WTC11 (cell line): ENCODE measurements around the gene HOXB6. TPM values are rescaled to one million over a fixed set of nuclear protein-coding genes. Genes with fewer than 3 reads are reported as not detected.

Experiments used
- ATAC-seq: fragments of 200-7000 bp; cut with Tn5 transposase; 2 replicates; pipeline ENCODE4 v1.10.0; 2021; ENCODE audit warnings: mild to moderate bottlenecking, moderate library complexity
- CTCF ChIA-PET: fragments of 300-600 bp; sonication (Branson Sonifier 250); formaldehyde crosslinking; loops from one replicate; lab custom pipeline; 2021; ENCODE audit warnings: antibody characterized with exemption; lab: Charles Lee
- POLR2A ChIA-PET: fragments of 350-600 bp; sonication (Branson Sonifier 250); formaldehyde crosslinking; loops from one replicate; lab custom pipeline; 2021; ENCODE audit warnings: antibody characterized with exemption; lab: Charles Lee
- DNase-seq: peaks from one replicate; pipeline ENCODE4 v3.0.0; 2021; ENCODE audit warnings: low spot score
- H3K27ac Mint-ChIP-seq: 2 replicates; pipeline ENCODE4 v1.8.0; 2021; ENCODE audit warnings: mixed read lengths
- H3K27me3 Mint-ChIP-seq: 2 replicates; pipeline ENCODE4 v1.8.0; 2021; ENCODE audit warnings: low read depth, mild to moderate bottlenecking, moderate library complexity, mixed read lengths
- H3K36me3 Mint-ChIP-seq: 2 replicates; pipeline ENCODE4 v1.8.0; 2021; ENCODE audit warnings: mixed read lengths
- H3K4me1 Mint-ChIP-seq: 2 replicates; pipeline ENCODE4 v1.8.0; 2022; ENCODE audit warnings: mixed read lengths
- H3K4me3 Mint-ChIP-seq: 2 replicates; pipeline ENCODE4 v1.8.0; 2021; ENCODE audit warnings: mild to moderate bottlenecking, moderate library complexity, mixed read lengths
- H3K9me3 Mint-ChIP-seq: 2 replicates; pipeline ENCODE4 v1.8.0; 2021; ENCODE audit warnings: mixed read lengths
- ATF1 ChIP-seq: sonication (generic); formaldehyde crosslinking; IDR thresholded peaks from 2 replicates; pipeline ENCODE4 v1.8.1; 2023; ENCODE audit warnings: mild to moderate bottlenecking, moderate library complexity, missing genetic modification reagents
- ETV6 ChIP-seq: sonication (generic); formaldehyde crosslinking; IDR thresholded peaks from 2 replicates; pipeline ENCODE4 v1.8.1; 2022; ENCODE audit warnings: mild to moderate bottlenecking, missing genetic modification reagents
- NFYB ChIP-seq: sonication (generic); formaldehyde crosslinking; conservative IDR thresholded peaks from 2 replicates; pipeline ENCODE4 v1.8.0; 2022; ENCODE audit warnings: low read depth, missing genetic modification reagents
- PRRX2 ChIP-seq: fragments of 250-450 bp; sonication (Bioruptor Pico); IDR thresholded peaks from 2 replicates; pipeline ENCODE4 v1.8.0; 2021; ENCODE audit warnings: mild to moderate bottlenecking
- SOX15 ChIP-seq: fragments of 250-450 bp; sonication (Bioruptor Pico); IDR thresholded peaks from 2 replicates; pipeline ENCODE4 v1.9.0; 2021; ENCODE audit warnings: mild to moderate bottlenecking
- SP1 ChIP-seq: sonication (generic); formaldehyde crosslinking; conservative IDR thresholded peaks from 2 replicates; pipeline ENCODE4 v1.8.1; 2022; ENCODE audit warnings: missing genetic modification reagents
- ZNF121 ChIP-seq: sonication (generic); formaldehyde crosslinking; IDR thresholded peaks from 2 replicates; pipeline ENCODE4 v1.8.0; 2023; ENCODE audit warnings: missing genetic modification reagents
- total RNA-seq: library from RNA; stranded (reverse); gene quantifications from 3 replicates; pipeline ENCODE4 v1.2.3, GENCODE V29; 2021
- TF ChIP-seq, protein P1 (sequence below): sonication (generic); formaldehyde crosslinking; IDR thresholded peaks from 2 replicates; pipeline ENCODE4 v1.8.0; 2022; ENCODE audit warnings: mild to moderate bottlenecking, missing genetic modification reagents
- TF ChIP-seq, protein P2 (sequence below): sonication (generic); formaldehyde crosslinking; IDR thresholded peaks from 2 replicates; pipeline ENCODE4 v1.8.0; 2022; ENCODE audit warnings: mild to moderate bottlenecking, missing genetic modification reagents
- TF ChIP-seq, protein P3 (sequence below): fragments of 200-600 bp; IDR thresholded peaks from 2 replicates; pipeline ENCODE4 v1.8.0; 2022; ENCODE audit warnings: antibody characterized with exemption
- TF ChIP-seq, protein P4 (sequence below): sonication (generic); formaldehyde crosslinking; IDR thresholded peaks from 2 replicates; pipeline ENCODE4 v1.8.0; 2023; ENCODE audit warnings: missing genetic modification reagents, mild to moderate bottlenecking, borderline replicate concordance
- TF ChIP-seq, protein P5 (sequence below): fragments of 250-450 bp; sonication (Bioruptor Pico); IDR thresholded peaks from 2 replicates; pipeline ENCODE4 v1.9.0; 2021; ENCODE audit warnings: moderate library complexity, mild to moderate bottlenecking, inconsistent platforms, borderline replicate concordance

Gene HOXB6
- total RNA-seq, 1 experiment from 2014 or later = not detected

DNA sequence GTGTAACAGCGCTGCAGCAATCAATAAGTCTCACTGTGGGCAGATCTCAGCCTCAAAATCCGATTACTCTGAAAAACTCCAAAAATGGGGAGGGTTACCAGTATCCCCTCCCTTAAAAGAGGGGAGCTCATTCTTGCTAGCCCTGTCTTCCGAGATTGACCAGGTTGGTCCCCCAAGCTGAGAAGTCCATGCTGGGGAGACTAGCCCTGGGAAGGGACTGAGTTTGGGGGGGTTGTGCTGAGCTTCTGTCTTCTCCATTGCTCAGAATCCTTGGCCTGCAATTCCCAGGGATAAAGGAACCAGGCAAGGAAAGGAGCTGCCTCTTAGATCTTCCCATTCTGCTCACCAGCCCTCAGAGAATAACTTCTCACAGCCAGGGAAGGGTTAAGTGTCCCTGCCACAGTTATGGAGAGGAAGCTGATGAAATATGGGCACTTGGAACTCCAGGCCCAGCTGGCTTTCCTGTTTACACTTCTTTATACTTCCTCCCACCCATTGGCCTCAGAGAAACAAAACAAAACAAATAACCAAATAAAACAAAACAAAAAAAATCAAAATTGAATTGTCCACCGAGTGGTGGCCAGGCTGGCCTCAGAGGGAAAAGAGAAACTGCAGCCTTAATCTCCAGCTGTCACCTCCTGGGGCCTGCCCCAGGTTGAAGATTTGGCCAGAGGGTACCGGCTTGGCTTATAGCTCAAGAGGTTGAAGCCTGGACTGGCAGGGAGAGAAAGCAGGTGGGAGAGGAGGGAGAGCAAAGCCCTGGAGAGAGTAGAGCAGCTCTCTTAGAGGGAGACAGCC, 17.3 kb downstream of the HOXB6 start:
- H3K27ac Mint-ChIP-seq = no peak overlapping the region
- ATAC-seq = no peak
- no peaks in the 10 kb centered on the region for H3K9me3 Mint-ChIP-seq
- H3K4me1 Mint-ChIP-seq = peaks cover 38% of the 10 kb centered on the region
- H3K36me3 Mint-ChIP-seq = no peaks in the 10 kb centered on the region
- H3K4me3 Mint-ChIP-seq = no peak overlapping the region
- no peak for DNase-seq
- peaks cover 100% of the 10 kb centered on the region; the same call in 1 of the 2 replicates for H3K27me3 Mint-ChIP-seq
- POLR2A ChIA-PET = no interaction called here
- CTCF ChIA-PET = interaction anchor here (1.0 to 3.6 kb wide), 8 partner anchors 14 to 372 kb away, joined by 3 to 21 read pairs (median 4); no protein-coding TSS in a partner anchor
- no peak for TF ChIP-seq SP1 (CRISPR knock-in tag)
- TF ChIP-seq, protein P1, sequence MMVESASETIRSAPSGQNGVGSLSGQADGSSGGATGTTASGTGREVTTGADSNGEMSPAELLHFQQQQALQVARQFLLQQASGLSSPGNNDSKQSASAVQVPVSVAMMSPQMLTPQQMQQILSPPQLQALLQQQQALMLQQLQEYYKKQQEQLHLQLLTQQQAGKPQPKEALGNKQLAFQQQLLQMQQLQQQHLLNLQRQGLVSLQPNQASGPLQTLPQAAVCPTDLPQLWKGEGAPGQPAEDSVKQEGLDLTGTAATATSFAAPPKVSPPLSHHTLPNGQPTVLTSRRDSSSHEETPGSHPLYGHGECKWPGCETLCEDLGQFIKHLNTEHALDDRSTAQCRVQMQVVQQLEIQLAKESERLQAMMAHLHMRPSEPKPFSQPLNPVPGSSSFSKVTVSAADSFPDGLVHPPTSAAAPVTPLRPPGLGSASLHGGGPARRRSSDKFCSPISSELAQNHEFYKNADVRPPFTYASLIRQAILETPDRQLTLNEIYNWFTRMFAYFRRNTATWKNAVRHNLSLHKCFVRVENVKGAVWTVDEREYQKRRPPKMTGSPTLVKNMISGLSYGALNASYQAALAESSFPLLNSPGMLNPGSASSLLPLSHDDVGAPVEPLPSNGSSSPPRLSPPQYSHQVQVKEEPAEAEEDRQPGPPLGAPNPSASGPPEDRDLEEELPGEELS = no peak
- TF ChIP-seq, protein P2, sequence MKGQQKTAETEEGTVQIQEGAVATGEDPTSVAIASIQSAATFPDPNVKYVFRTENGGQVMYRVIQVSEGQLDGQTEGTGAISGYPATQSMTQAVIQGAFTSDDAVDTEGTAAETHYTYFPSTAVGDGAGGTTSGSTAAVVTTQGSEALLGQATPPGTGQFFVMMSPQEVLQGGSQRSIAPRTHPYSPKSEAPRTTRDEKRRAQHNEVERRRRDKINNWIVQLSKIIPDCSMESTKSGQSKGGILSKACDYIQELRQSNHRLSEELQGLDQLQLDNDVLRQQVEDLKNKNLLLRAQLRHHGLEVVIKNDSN = no peak
- TF ChIP-seq ATF1 (CRISPR knock-in tag) = no peak
- no peak for TF ChIP-seq ETV6 (CRISPR knock-in tag)
- TF ChIP-seq SOX15 (CRISPR knock-in tag) = no peak
- no peak for TF ChIP-seq ZNF121 (CRISPR knock-in tag)
- TF ChIP-seq, protein P3, sequence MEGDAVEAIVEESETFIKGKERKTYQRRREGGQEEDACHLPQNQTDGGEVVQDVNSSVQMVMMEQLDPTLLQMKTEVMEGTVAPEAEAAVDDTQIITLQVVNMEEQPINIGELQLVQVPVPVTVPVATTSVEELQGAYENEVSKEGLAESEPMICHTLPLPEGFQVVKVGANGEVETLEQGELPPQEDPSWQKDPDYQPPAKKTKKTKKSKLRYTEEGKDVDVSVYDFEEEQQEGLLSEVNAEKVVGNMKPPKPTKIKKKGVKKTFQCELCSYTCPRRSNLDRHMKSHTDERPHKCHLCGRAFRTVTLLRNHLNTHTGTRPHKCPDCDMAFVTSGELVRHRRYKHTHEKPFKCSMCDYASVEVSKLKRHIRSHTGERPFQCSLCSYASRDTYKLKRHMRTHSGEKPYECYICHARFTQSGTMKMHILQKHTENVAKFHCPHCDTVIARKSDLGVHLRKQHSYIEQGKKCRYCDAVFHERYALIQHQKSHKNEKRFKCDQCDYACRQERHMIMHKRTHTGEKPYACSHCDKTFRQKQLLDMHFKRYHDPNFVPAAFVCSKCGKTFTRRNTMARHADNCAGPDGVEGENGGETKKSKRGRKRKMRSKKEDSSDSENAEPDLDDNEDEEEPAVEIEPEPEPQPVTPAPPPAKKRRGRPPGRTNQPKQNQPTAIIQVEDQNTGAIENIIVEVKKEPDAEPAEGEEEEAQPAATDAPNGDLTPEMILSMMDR = no peak

DNA sequence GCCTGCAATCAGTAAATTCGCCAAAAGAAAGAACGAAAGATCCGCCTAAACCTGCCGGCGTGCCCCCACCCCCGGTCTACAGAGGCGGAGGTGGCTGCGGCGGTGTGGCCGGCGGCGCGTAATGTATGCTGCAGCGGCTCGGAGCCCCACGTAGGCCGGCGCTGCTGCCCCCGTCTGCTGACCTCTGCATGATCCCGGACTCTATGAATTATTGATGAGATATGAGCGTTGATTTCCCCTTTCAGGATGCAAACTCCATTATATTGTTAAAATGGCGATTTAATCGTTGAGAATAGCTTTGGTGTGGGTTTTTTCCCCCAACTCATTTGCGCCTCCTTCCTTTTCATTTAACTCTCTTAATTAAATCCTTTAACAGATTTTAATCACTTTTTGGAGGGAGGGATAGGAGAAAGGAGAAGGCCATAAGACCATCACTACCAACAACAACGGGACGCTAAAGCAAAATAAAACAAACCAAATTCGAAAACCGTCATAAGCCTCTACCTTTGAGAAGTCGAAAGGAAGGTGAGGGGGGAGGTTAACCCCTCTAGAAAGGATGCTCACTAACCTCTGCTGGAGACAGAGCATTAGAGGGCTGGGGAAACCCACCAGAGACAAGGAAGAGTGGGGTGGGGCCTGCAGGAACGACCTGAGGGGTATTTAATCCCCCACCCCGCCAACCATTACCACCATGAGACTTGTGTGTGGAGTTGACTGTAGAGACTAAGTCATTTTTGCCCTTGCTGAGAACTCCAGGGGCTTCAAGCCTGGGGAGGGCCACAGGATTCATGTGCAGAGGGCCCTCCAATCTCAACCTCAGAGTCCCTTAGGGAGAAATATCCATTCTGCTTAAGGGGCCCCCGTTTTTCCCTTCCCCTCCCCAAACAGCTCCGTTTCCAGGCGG, 18.2 kb downstream of the HOXB6 start:
- H3K27ac Mint-ChIP-seq = no peak overlapping the region
- H3K36me3 Mint-ChIP-seq = no peaks in the 10 kb centered on the region
- ChIA-PET POLR2A (no interaction called here), CTCF (interaction anchor here (1.4 to 3.6 kb wide), 5 partner anchors 31 to 371 kb away, joined by 3 to 21 read pairs (median 5); no protein-coding TSS in a partner anchor)
- H3K27me3 Mint-ChIP-seq = peaks cover 100% of the 10 kb centered on the region; the same call in 1 of the 2 replicates
- TF ChIP-seq, protein P2 = no peak
- TF ChIP-seq NFYB (CRISPR knock-in tag) (no peak), PRRX2 (CRISPR knock-in tag) (no peak)
- TF ChIP-seq, protein P4, sequence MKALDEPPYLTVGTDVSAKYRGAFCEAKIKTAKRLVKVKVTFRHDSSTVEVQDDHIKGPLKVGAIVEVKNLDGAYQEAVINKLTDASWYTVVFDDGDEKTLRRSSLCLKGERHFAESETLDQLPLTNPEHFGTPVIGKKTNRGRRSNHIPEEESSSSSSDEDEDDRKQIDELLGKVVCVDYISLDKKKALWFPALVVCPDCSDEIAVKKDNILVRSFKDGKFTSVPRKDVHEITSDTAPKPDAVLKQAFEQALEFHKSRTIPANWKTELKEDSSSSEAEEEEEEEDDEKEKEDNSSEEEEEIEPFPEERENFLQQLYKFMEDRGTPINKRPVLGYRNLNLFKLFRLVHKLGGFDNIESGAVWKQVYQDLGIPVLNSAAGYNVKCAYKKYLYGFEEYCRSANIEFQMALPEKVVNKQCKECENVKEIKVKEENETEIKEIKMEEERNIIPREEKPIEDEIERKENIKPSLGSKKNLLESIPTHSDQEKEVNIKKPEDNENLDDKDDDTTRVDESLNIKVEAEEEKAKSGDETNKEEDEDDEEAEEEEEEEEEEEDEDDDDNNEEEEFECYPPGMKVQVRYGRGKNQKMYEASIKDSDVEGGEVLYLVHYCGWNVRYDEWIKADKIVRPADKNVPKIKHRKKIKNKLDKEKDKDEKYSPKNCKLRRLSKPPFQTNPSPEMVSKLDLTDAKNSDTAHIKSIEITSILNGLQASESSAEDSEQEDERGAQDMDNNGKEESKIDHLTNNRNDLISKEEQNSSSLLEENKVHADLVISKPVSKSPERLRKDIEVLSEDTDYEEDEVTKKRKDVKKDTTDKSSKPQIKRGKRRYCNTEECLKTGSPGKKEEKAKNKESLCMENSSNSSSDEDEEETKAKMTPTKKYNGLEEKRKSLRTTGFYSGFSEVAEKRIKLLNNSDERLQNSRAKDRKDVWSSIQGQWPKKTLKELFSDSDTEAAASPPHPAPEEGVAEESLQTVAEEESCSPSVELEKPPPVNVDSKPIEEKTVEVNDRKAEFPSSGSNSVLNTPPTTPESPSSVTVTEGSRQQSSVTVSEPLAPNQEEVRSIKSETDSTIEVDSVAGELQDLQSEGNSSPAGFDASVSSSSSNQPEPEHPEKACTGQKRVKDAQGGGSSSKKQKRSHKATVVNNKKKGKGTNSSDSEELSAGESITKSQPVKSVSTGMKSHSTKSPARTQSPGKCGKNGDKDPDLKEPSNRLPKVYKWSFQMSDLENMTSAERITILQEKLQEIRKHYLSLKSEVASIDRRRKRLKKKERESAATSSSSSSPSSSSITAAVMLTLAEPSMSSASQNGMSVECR (CRISPR knock-in tag) = no peak
- TF ChIP-seq, protein P5, sequence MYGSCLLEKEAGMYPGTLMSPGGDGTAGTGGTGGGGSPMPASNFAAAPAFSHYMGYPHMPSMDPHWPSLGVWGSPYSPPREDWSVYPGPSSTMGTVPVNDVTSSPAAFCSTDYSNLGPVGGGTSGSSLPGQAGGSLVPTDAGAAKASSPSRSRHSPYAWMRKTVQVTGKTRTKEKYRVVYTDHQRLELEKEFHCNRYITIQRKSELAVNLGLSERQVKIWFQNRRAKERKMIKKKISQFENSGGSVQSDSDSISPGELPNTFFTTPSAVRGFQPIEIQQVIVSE (CRISPR knock-in tag) = 0 out of 2 replicates have a peak, but pooled peaks have one; percentile 54
- DNase-seq (no peak), ATAC-seq (no peak)
- H3K9me3 Mint-ChIP-seq = no peaks in the 10 kb centered on the region
- H3K4me1 Mint-ChIP-seq = peaks cover 43% of the 10 kb centered on the region
- no peak overlapping the region for H3K4me3 Mint-ChIP-seq
